ENCODE data around the gene DAG1. TPM values are rescaled to one million over a fixed set of nuclear protein-coding genes. Genes with fewer than 3 reads are reported as not detected.

The DAG1 gene
- total and polyA plus RNA-seq, 2 experiments from 2014 or later: 50.3 to 59.9 TPM

- 83% methylated on average over 2 of the region's 2 CpGs for WGBS (ENCODE audit: low lambda C conversion rate, missing lambda C conversion rate)
- H3K4me3 ChIP-seq: no peak overlapping the region
- no peak overlapping the region for H3K4me2 ChIP-seq
- H3K79me2 ChIP-seq: no peaks in the 10 kb centered on the region
- no peak overlapping the region for H3K27ac ChIP-seq
- H3K36me3 ChIP-seq (replicated peaks; ENCODE audit: insufficient read depth, low read depth): no peaks in the 10 kb centered on the region
- H2AFZ ChIP-seq: no peak overlapping the region
- H4K20me1 ChIP-seq (ENCODE audit: insufficient read depth, poor library complexity, severe bottlenecking): no peaks in the 10 kb centered on the region
- TF ChIP-seq, protein P1, sequence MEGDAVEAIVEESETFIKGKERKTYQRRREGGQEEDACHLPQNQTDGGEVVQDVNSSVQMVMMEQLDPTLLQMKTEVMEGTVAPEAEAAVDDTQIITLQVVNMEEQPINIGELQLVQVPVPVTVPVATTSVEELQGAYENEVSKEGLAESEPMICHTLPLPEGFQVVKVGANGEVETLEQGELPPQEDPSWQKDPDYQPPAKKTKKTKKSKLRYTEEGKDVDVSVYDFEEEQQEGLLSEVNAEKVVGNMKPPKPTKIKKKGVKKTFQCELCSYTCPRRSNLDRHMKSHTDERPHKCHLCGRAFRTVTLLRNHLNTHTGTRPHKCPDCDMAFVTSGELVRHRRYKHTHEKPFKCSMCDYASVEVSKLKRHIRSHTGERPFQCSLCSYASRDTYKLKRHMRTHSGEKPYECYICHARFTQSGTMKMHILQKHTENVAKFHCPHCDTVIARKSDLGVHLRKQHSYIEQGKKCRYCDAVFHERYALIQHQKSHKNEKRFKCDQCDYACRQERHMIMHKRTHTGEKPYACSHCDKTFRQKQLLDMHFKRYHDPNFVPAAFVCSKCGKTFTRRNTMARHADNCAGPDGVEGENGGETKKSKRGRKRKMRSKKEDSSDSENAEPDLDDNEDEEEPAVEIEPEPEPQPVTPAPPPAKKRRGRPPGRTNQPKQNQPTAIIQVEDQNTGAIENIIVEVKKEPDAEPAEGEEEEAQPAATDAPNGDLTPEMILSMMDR (IDR thresholded peaks at IDR 0.05; ENCODE audit: poor library complexity): no peak
- TF ChIP-seq EZH2phosphoT487 (IDR thresholded peaks at IDR 0.05; ENCODE audit: low read depth, severe bottlenecking, unreplicated experiment) (no peak), EZH2 (IDR thresholded peaks at IDR 0.05; ENCODE audit: borderline replicate concordance) (no peak)
- no peaks in the 10 kb centered on the region for H3K9me3 ChIP-seq (ENCODE audit: low read depth)
- no peaks in the 10 kb centered on the region for H3K4me1 ChIP-seq (ENCODE audit: insufficient read depth)
- H3K27me3 ChIP-seq: peaks cover 5% of the 10 kb centered on the region
- DNase-seq (ENCODE audit: low spot score): no peak
- no peaks in the 10 kb centered on the region for H3K9me2 ChIP-seq (replicated peaks; ENCODE audit: insufficient read depth)
Observed at GRCh38 chr3:49566312-49566711, 96.2 kb downstream of the DAG1 start.

GRCh38 chr3:49567406-49567805, 97.3 kb downstream of the DAG1 start:
- WGBS (ENCODE audit: low lambda C conversion rate, missing lambda C conversion rate): 59% methylated on average over 2 of the region's 2 CpGs
- Histone ChIP-seq H3K27me3 (peaks cover 4% of the 10 kb centered on the region), H3K79me2 (no peaks in the 10 kb centered on the region), H3K4me3 (no peak overlapping the region), H2AFZ (no peak overlapping the region), H3K9me3 (ENCODE audit: low read depth) (no peaks in the 10 kb centered on the region), H3K9me2 (replicated peaks; ENCODE audit: insufficient read depth) (no peaks in the 10 kb centered on the region), H3K27ac (no peak overlapping the region), H3K36me3 (replicated peaks; ENCODE audit: insufficient read depth, low read depth) (no peaks in the 10 kb centered on the region), H4K20me1 (ENCODE audit: insufficient read depth, poor library complexity, severe bottlenecking) (no peaks in the 10 kb centered on the region), H3K4me2 (no peak overlapping the region), H3K4me1 (ENCODE audit: insufficient read depth) (no peaks in the 10 kb centered on the region)
- TF ChIP-seq, protein P1 (IDR thresholded peaks at IDR 0.05; ENCODE audit: poor library complexity): no peak
- TF ChIP-seq EZH2phosphoT487 (IDR thresholded peaks at IDR 0.05; ENCODE audit: low read depth, severe bottlenecking, unreplicated experiment) (no peak), EZH2 (IDR thresholded peaks at IDR 0.05; ENCODE audit: borderline replicate concordance) (no peak)
- DNase-seq (ENCODE audit: low spot score): no peak

DNA sequence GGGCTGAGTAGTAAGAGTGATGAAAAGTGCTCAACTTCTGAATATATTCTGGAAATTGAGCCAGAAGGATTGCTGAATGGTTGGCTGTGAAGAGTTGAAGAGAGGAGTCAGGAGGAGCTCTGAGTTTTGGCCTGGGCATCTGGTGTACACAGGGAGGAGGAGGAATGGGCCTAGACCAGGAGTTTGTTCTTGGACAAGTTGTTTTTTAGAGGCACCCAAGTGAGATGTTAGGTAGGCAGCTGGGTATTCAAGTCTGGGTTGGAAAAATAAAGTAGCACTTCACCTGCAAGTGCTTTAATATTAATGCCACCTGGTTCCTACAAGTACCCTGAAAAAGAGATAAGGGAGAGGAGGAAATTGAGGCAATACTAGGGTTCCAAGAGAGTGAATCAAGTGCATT, 98.9 kb downstream of the DAG1 start:
- no peak overlapping the region for H3K4me3 ChIP-seq
- DNase-seq (ENCODE audit: low spot score): no peak
- no peak for TF ChIP-seq EZH2 (IDR thresholded peaks at IDR 0.05; ENCODE audit: borderline replicate concordance)
- TF ChIP-seq, protein P1 (IDR thresholded peaks at IDR 0.05; ENCODE audit: poor library complexity): no peak
- TF ChIP-seq EZH2phosphoT487 (IDR thresholded peaks at IDR 0.05; ENCODE audit: low read depth, severe bottlenecking, unreplicated experiment): no peak
- H3K27me3 ChIP-seq: peaks cover 3% of the 10 kb centered on the region
- H3K36me3 ChIP-seq (replicated peaks; ENCODE audit: insufficient read depth, low read depth): no peaks in the 10 kb centered on the region
- H3K79me2 ChIP-seq: no peaks in the 10 kb centered on the region
- no peaks in the 10 kb centered on the region for H3K4me1 ChIP-seq (ENCODE audit: insufficient read depth)
- no peaks in the 10 kb centered on the region for H4K20me1 ChIP-seq (ENCODE audit: insufficient read depth, poor library complexity, severe bottlenecking)
- no peak overlapping the region for H3K27ac ChIP-seq
- no peaks in the 10 kb centered on the region for H3K9me3 ChIP-seq (ENCODE audit: low read depth)
- no peak overlapping the region for H2AFZ ChIP-seq
- no peak overlapping the region for H3K4me2 ChIP-seq
- H3K9me2 ChIP-seq (replicated peaks; ENCODE audit: insufficient read depth): no peaks in the 10 kb centered on the region

All from hepatocyte (in vitro differentiated cells).